Fibroblast of peridontal ligament (primary cell): ENCODE data around the gene RORC.
A peak's percentile ranks its signal among the peaks of the same experiment; 100 is the strongest.
"Not testable (repeated sequence)": the region's sequence is repeated elsewhere in the genome, so short reads cannot be mapped to it uniquely, and the experiment has no call there.

Experiments used
- DNase-seq: peaks from one replicate; pipeline ENCODE4 v3.0.0-alpha.2; 2010; ENCODE audit errors: extremely low read depth

RORC gene

GRCh38 chr1:151805066-151805820 lies 26.4 kb downstream of the RORC start, which contains the start of gene LINGO4:
TSS of gene LINGO4 (minus strand) at chr1:151805419. CDS start at chr1:151802704, 2,715 bp downstream.
- no peak for DNase-seq

GRCh38 chr1:151803915-151804314 lies 27.7 kb downstream of the RORC start:
- DNase-seq, result no peak

- no peak for DNase-seq
These were observed 28.4 kb downstream of the RORC start for GRCh38 chr1:151803164-151803563.

GRCh38 chr1:151802372-151802771 lies 29.2 kb downstream of the RORC start:
- DNase-seq, result no peak

GRCh38 chr1:151801846-151802245 lies 29.8 kb downstream of the RORC start:
- no peak for DNase-seq

GRCh38 chr1:151801310-151801820 lies 30.2 kb downstream of the RORC start:
- no peak for DNase-seq

GRCh38 chr1:151800830-151801229 lies 30.8 kb downstream of the RORC start:
- DNase-seq, result no peak

GRCh38 chr1:151799179-151800022 lies 32.2 kb downstream of the RORC start:
- peak; percentile 5 for DNase-seq

- DNase-seq, result no peak
These were observed 33.0 kb downstream of the RORC start for GRCh38 chr1:151798571-151798970.

GRCh38 chr1:151790940-151791651 lies 40.5 kb downstream of the RORC start:
- no peak for DNase-seq

- peak; percentile 98 for DNase-seq
These were observed 41.3 kb downstream of the RORC start, which contains the start of gene TDRKH for GRCh38 chr1:151790071-151790939. TSS of gene TDRKH (minus strand) at chr1:151790500. CDS start at chr1:151783022, 7,478 bp downstream.

- no peak for DNase-seq
These were observed 43.9 kb downstream of the RORC start for GRCh38 chr1:151787689-151788088.

GRCh38 chr1:151783796-151784195 lies 47.8 kb downstream of the RORC start:
- no peak for DNase-seq

- no peak for DNase-seq
These were observed 48.9 kb downstream of the RORC start for GRCh38 chr1:151782741-151783140.

- DNase-seq, result not testable (repeated sequence)
These were observed 49.6 kb downstream of the RORC start for GRCh38 chr1:151782026-151782425.

GRCh38 chr1:151780736-151781135 lies 50.9 kb downstream of the RORC start:
- not testable (repeated sequence) for DNase-seq

GRCh38 chr1:151779852-151780251 lies 51.8 kb downstream of the RORC start:
- DNase-seq, result no peak

GRCh38 chr1:151777317-151777716 lies 54.3 kb downstream of the RORC start:
- DNase-seq, result no peak

- no peak for DNase-seq
These were observed 54.9 kb downstream of the RORC start for GRCh38 chr1:151776665-151777062.

- DNase-seq, result no peak
These were observed 55.5 kb downstream of the RORC start for GRCh38 chr1:151775894-151776664.
